Ascending aorta (tissue), 2 donors: ENCODE data around the gene CYP20A1. TPM values are rescaled to one million over a fixed set of nuclear protein-coding genes. Genes with fewer than 3 reads are reported as not detected.
A peak's percentile ranks its signal among the peaks of the same experiment; 100 is the strongest.

Source experiments
- DNase-seq, 2 donors: peaks; one replicate each; pipeline ENCODE4 v3.0.0-alpha.2; 2019; ENCODE audit warnings: low spot score in 2 of 2
- H3K27ac ChIP-seq, 2 donors: fragments of 200-600 bp; sonication (generic); one replicate each; pipeline ENCODE4 v1.5.1; 2016 to 2017; ENCODE audit warnings: mild to moderate bottlenecking in 1 of 2
- H3K27me3 ChIP-seq: fragments of 200-600 bp; sonication (generic); one replicate; pipeline ENCODE4 v1.5.1; 2017
- H3K36me3 ChIP-seq, 2 donors: fragments of 200-600 bp; sonication (generic); one replicate each; pipeline ENCODE4 v1.5.1; 2016
- H3K4me1 ChIP-seq, 2 donors: fragments of 200-600 bp; sonication (generic); one replicate each; pipeline ENCODE4 v1.5.1; 2016 to 2017; ENCODE audit warnings: mild to moderate bottlenecking in 1 of 2
- H3K4me3 ChIP-seq, 2 donors: fragments of 200-600 bp; sonication (generic); one replicate each; pipeline ENCODE4 v1.5.1; 2016 to 2017; ENCODE audit warnings: mild to moderate bottlenecking in 1 of 2
- H3K9me3 ChIP-seq, 2 donors: fragments of 200-600 bp; sonication (generic); one replicate each; pipeline ENCODE4 v1.5.1; 2016
- intact Hi-C: fragments of 100-400 bp; cut with DNase I; formaldehyde crosslinking; loops from one replicate; pipeline ENCODE4 v1.15.1; 2023
- total RNA-seq: library from RNA; depleted of rRNA; stranded (reverse); fragments of >200 nt; gene quantifications from one replicate; pipeline ENCODE4 v1.1.0, GENCODE V29; 2016
- TF ChIP-seq, protein P1 (sequence below), 3 experiments: fragments of 200-600 bp in 2 of 3; fragments of 450-650 bp in 1 of 3; sonication (generic) in 2 of 3; IDR thresholded peaks; one replicate each; pipeline ENCODE4 v1.5.1; 2016 to 2019; ENCODE audit warnings: antibody characterized with exemption in 3 of 3, mild to moderate bottlenecking in 1 of 3, moderate library complexity in 1 of 3

The CYP20A1 gene
- total RNA-seq, 1 donor from 2014 or later = 13.6 TPM

DNA sequence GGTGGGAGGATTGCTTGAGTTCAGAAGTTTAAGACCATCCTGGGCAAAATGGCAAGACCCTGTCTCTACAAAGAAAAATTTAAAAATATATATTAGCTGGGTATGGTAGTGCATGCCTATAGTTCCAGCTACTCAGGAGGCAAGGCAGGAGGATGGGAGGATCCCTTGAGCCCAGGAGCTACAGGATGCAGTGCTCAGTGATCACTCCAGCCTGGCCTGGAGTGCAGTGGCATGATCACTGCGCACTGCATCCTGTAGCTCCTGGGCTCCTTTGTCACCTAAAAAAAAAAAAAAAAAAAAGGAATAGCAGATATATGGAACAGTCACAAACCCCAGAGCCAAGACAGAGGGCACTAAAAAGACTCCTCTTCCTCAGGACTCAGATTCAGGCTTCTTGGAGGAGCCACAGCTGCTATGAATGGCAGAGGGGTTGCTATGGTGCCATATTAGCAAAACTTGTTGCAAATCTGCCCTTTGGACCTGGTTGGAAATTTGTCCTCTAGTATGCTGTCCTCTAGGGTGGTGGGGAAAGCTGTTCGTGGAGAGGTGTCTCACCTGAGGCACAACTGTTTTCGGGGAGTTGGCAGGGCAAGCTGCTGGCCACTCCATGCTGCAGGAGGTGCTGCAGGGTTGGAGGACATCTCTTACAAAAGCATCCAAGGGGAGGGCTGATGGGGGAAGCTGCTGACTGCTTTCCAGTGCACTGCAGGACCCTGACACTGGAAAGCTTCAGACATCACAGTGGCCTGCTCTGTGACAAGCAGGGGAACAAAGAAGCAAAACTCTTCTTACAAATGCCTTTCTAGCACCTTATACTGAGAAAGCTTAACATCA, 22.7 kb downstream of the CYP20A1 start:
- H3K27ac ChIP-seq = no peak overlapping the region
- H3K27me3 ChIP-seq = no peaks in the 10 kb centered on the region
- no peak for DNase-seq
- H3K36me3 ChIP-seq = peaks cover 11 to 61% of the 10 kb centered on the region in 2 donors
- intact Hi-C loops = no loop called here
- H3K4me1 ChIP-seq = no peaks in the 10 kb centered on the region
- TF ChIP-seq, protein P1, sequence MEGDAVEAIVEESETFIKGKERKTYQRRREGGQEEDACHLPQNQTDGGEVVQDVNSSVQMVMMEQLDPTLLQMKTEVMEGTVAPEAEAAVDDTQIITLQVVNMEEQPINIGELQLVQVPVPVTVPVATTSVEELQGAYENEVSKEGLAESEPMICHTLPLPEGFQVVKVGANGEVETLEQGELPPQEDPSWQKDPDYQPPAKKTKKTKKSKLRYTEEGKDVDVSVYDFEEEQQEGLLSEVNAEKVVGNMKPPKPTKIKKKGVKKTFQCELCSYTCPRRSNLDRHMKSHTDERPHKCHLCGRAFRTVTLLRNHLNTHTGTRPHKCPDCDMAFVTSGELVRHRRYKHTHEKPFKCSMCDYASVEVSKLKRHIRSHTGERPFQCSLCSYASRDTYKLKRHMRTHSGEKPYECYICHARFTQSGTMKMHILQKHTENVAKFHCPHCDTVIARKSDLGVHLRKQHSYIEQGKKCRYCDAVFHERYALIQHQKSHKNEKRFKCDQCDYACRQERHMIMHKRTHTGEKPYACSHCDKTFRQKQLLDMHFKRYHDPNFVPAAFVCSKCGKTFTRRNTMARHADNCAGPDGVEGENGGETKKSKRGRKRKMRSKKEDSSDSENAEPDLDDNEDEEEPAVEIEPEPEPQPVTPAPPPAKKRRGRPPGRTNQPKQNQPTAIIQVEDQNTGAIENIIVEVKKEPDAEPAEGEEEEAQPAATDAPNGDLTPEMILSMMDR (IDR thresholded peaks at IDR 0.05) = no peak
- no peaks in the 10 kb centered on the region for H3K9me3 ChIP-seq
- no peak overlapping the region for H3K4me3 ChIP-seq

GRCh38 chr2:203279288-203279687, 40.5 kb downstream of the CYP20A1 start:
- H3K27ac ChIP-seq = no peak overlapping the region
- H3K4me1 ChIP-seq = peaks cover 0 to 2% of the 10 kb centered on the region in 2 donors
- DNase-seq = no peak
- TF ChIP-seq, protein P1 (IDR thresholded peaks at IDR 0.05) = no peak
- H3K36me3 ChIP-seq = peaks cover 42 to 74% of the 10 kb centered on the region in 2 donors
- no peaks in the 10 kb centered on the region for H3K9me3 ChIP-seq
- H3K27me3 ChIP-seq = no peaks in the 10 kb centered on the region
- intact Hi-C loops = no loop called here
- no peak overlapping the region for H3K4me3 ChIP-seq

DNA sequence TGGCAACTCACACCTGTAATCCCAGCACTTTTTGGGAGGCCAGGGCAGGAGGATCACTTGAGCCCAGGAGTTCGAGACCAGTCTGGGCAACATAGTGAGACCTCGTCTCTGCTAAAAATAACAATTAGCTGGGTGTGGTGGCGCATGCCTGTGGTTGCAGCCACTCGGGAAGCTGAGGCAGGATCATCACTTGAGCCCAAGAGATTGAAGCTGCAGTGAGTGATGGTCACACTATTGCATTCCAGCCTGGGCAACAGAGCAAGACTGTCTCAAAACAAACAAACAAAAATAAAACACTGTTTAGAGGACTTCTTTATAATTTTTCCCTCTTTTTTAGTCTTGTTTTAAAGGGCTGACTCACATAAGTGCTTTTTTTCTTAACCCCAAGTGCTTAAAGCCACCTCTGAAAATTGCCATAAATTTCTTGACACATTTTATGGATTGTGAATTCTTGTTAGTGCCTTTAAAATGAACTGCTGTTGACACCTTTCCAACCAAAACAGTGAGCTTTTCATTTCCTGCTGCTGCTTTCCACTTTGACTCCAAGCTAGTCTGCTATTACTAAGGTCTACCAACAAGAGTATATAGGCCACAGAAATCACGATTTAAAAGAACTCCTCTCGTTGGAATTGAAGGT, 41.7 kb downstream of the CYP20A1 start:
- H3K9me3 ChIP-seq = no peaks in the 10 kb centered on the region
- H3K27me3 ChIP-seq = no peaks in the 10 kb centered on the region
- DNase-seq = no peak
- H3K36me3 ChIP-seq = peaks cover 44 to 70% of the 10 kb centered on the region in 2 donors
- intact Hi-C loops = no loop called here
- H3K27ac ChIP-seq = peak overlapping the region; percentile 17 to 34
- peaks cover 0 to 2% of the 10 kb centered on the region in 2 donors for H3K4me1 ChIP-seq
- TF ChIP-seq, protein P1 (IDR thresholded peaks at IDR 0.05) = no peak
- no peak overlapping the region for H3K4me3 ChIP-seq

DNA sequence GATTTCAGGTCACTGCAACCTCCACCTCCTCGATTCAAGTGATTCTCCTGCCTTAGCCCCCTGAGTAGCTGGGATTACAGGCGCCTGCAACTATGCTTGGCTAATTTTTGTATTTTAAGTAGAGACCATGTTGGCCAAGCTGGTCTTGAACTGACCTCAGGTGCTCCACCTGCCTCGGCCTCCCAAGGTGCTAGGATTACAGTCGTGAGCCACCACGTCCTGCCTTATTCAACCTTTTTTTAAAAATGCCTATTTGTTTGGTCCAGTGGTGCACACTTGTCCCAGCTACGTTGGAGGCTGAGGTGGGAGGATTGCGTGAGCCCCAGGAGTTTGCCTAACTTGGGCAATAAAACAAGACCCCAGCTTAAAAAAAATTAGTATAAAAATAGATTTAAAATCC, 43.3 kb downstream of the CYP20A1 start:
- intact Hi-C loops = no loop called here
- peaks cover 49 to 71% of the 10 kb centered on the region in 2 donors for H3K36me3 ChIP-seq

GRCh38 chr2:203286532-203286931, 47.7 kb downstream of the CYP20A1 start:
- peaks cover 38 to 50% of the 10 kb centered on the region in 2 donors for H3K36me3 ChIP-seq
- intact Hi-C loops = no loop called here

More for the DNA sequence above, 43.3 kb downstream of the CYP20A1 start:
- TF ChIP-seq, protein P1 (IDR thresholded peaks at IDR 0.05) = no peak
- DNase-seq = no peak
- no peaks in the 10 kb centered on the region for H3K27me3 ChIP-seq
- peaks cover 0 to 2% of the 10 kb centered on the region in 2 donors for H3K4me1 ChIP-seq
- H3K4me3 ChIP-seq = no peak overlapping the region
- no peak overlapping the region for H3K27ac ChIP-seq
- no peaks in the 10 kb centered on the region for H3K9me3 ChIP-seq

More at GRCh38 chr2:203286532-203286931, 47.7 kb downstream of the CYP20A1 start:
- no peaks in the 10 kb centered on the region for H3K27me3 ChIP-seq
- no peak overlapping the region for H3K4me3 ChIP-seq
- H3K9me3 ChIP-seq = no peaks in the 10 kb centered on the region
- no peaks in the 10 kb centered on the region for H3K4me1 ChIP-seq
- DNase-seq = no peak
- H3K27ac ChIP-seq = no peak overlapping the region
- TF ChIP-seq, protein P1 (IDR thresholded peaks at IDR 0.05) = no peak
